NCI-H82 (cell line): ENCODE results near the gene FLYWCH1.

Experiments
- DNase-seq: peaks from one replicate; lab custom pipeline; 2025; lab: John Stamatoyannopoulos, UW

Gene FLYWCH1, protein sequence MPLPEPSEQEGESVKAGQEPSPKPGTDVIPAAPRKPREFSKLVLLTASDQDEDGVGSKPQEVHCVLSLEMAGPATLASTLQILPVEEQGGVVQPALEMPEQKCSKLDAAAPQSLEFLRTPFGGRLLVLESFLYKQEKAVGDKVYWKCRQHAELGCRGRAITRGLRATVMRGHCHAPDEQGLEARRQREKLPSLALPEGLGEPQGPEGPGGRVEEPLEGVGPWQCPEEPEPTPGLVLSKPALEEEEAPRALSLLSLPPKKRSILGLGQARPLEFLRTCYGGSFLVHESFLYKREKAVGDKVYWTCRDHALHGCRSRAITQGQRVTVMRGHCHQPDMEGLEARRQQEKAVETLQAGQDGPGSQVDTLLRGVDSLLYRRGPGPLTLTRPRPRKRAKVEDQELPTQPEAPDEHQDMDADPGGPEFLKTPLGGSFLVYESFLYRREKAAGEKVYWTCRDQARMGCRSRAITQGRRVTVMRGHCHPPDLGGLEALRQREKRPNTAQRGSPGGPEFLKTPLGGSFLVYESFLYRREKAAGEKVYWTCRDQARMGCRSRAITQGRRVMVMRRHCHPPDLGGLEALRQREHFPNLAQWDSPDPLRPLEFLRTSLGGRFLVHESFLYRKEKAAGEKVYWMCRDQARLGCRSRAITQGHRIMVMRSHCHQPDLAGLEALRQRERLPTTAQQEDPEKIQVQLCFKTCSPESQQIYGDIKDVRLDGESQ

DNA sequence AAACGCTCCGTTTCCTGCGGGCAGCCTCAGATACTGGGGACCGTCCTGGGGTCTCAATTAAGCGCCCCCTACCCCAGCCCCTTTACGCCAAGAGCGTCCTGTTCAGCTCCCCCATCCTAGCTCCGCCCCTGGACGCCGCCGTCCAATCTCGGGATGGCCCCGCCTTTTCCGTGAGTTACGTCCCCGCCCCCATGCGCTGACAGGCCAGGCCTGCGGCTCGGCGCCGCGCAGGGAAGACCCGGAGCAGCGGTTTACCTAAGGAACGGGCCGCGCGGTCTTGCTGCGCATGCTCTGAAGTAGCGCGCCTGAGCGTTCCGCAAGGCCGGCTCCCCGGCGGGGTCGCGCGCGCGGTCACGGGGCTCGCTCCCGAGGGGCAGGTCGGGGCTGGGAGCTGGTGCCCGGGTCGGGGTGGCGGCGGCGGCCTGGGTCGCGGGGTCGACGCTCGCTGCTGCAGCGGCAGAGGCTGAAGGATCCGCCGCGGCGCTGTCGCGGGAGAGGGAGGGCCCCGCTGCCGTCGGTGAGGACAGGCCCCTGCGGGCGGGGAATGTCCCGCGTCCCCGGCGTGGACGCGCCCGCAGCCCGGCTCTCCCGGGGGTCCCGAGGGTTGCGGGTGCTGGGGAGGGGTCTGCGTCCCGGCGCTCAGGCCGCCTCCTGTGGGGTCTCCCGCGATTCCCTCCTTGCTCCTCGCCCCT lies at the start of gene FLYWCH1:
Gene FLYWCH1, plus strand, starts transcription at position 294 of the 692 bp plus-strand sequence. CDS start 17,755 bp downstream, outside the sequence.
- DNase-seq, result peak; percentile 99

DNA sequence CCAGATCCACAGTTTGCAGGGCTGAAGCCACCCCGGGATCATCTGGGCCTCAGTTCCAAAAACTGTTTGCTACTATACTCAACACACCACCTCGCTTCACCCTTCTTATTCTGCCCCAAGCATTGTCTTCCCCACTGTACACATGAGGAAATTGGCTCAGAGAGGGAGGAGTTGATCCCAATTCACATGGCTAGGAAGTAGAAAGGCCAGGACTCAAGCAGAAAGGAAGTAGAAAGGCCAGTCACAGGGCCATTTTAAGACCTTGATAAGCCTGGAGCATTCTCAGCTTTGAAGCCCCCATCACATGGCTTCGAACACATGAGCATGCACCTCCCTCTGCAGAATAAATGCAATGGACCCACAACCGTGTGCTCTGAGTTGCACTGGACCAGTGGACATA lies 46.1 kb upstream of the FLYWCH1 start:
- no peak for DNase-seq

DNA sequence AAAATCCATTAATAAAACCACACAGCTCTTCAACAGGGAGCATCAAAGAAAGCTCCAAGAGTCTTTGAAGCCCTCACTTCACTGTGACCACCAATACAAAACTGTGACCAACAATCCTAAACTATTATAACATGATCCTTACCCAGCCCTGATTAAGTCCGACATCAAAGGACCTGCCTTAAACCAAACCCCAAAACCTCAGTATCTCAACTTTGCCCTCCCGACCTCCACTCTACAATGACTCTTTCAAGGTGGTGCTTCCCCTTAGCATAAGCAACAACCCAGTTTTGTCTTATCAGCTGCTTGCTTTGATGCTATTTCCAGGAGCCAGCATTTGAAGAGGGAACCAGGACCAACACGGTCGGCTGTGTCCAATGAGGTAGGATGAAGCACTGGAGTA lies 45.3 kb upstream of the FLYWCH1 start:
- DNase-seq, result no peak

DNA sequence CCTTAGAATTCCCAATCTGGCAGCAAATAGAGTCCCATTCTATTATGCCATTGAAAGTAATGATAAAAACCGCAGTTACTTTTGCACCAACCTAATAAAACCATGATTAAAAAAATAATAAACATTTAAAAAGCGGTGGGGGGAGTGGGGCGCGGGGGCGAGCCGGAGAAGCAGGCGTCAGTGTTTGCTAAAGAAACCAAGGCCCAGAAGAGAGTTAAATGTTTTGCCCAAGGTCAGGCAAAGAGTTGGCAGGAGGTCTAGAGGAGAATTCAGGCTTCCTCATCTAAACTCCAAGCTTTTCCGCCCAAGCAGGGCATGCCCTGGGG lies 44.1 kb upstream of the FLYWCH1 start:
- no peak for DNase-seq

DNA sequence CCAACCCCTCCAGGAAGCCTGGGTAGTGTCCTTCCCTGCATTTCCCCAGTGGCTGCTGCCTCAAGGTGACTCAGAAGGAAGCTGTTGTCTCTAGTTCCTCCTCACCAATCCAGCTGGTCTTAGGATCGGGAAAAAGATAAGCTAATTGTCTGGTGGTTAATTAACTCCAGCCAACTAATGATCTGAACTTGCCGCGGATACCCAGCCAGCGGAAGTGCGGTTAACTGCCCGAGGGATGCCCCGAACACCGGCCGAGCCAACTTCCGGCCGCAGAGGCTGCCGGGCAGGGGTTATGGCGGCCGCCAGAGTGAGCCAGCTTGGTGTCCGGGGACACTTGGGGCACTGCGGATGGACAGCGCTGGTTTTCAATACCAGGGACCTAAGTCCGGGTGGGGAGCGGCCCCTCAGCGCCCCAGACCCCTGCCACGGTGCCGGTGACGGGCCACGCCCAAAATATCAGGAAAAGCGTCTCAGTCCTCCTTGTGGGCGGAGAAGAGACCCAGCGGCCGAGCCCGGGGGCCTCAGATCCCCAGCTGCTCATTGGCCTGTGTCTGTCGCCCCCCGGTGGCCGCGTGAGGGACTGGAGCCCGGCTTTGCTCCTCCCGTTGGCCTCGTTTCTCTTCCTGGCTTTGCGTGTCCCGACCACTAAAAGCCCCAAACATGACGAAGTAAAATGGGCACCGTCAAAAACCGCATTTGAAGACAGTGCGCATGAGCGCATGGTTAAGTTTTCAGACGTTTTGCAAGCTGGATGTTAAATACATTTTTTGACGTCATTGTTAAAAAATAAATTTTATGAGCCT lies 43.5 kb upstream of the FLYWCH1 start:
- DNase-seq, result peak; percentile 94

DNA sequence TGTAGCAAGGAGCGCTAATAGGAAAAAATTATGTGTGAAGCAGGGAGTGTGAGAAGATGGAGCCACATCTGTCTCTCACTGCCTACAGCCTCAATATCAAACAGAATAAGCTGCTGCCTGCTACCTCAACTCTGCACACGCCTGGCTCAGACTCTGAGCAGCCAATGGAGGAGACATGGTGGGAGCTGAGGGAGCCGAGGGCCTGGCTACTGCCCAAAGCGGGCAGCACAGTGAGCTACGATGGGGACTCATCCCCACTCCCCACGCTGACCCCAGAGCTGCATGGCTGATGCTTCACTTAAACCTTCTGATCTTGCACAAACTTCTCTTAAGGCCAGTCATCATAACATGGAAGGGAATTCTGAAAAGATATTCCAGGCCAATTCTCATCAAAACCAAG lies 39.8 kb upstream of the FLYWCH1 start:
- DNase-seq, result no peak

DNA sequence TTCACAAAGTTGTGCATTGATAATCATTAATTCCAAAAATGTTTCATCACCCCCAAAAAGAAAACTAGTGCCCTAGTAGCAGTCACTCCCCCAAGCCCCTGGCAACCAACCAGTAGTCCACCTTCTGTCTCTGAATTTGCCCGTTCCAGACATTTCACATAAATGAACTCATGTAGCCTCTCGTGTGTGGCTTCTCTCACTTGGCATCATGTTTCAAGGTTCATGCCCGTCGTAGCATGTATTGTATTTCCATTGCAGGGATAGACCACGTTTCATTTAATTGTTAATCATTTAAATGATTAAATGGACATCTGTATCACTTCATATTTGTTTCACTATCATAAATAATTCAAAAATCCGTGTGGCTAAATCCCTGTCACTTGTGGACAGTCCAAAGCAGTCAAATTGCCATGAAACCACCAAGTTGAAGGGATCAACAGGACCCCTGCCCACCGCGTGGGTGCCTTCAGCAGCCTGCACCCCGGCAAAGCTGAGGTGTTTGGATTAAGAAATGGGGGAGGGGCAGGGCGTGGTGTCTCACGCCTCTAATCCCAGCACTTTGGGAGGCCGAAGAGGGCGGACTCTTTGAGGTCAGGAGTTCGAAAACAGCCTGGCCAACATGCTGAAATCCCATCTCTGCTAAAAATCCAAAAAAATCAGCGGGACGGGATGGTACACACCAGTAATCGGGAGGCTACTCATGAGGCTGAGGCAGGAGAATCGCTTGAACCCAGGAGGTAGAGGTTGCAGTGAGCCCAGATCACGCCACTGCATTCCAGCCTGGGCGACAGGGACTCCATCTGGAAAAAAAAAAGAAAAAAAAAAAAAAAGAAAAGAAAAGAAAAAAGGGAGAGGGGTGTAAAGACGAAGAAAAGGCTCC lies 37.5 kb upstream of the FLYWCH1 start:
- DNase-seq, result peak; percentile 43

DNA sequence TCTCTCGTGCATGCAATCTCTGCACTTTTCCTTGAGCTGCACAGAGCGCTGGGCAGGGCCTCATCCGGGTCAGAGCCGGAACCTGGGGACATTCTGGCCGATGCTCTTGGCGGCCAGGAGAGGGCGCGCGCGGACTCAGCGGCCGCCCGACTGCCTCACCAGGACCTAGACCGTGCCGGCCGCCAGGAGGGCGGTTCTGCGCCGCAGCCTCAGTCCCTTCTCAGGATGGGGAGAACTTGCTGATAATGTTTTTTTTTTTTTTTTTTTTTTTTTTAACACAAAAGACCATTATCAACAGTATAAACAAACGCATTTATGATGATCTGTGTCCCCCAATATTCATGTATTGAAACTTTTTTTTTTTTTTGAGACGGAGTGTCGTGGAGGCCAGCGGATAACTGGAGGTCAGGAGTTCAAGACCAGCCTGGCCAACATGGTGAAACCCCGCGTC lies 36.8 kb upstream of the FLYWCH1 start:
- DNase-seq, result peak; percentile 85

DNA sequence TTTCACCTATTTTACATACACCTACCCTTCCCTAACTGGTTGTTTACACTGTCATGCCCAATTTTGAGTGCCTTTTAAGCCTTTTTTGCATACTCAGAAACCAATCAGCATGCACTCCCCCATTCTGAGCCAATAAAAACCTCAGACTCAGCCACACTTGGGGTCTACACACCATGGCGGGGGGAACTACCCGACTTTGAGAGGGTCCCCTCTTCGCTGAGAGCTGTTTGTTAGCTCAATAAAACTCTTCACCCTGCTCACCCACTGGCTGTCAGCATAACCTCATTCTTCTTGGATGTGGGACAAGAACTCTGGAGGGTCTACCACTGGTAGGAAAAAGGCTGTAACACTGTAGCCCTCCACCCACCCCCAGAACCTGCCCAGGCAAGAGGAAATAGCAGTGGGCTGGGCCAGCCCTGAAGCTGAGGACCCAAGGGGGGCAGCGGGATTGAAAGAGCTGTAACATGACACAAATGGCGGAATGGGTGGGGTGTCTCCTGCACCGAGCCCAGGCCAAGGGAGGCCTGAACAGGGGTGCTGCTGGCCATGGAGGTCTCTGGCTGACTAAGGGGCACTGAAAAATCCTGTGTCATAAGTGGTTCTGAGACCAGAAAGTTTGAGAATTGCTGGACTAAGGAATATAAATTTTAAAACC lies 31.8 kb upstream of the FLYWCH1 start:
- DNase-seq, result no peak

DNA sequence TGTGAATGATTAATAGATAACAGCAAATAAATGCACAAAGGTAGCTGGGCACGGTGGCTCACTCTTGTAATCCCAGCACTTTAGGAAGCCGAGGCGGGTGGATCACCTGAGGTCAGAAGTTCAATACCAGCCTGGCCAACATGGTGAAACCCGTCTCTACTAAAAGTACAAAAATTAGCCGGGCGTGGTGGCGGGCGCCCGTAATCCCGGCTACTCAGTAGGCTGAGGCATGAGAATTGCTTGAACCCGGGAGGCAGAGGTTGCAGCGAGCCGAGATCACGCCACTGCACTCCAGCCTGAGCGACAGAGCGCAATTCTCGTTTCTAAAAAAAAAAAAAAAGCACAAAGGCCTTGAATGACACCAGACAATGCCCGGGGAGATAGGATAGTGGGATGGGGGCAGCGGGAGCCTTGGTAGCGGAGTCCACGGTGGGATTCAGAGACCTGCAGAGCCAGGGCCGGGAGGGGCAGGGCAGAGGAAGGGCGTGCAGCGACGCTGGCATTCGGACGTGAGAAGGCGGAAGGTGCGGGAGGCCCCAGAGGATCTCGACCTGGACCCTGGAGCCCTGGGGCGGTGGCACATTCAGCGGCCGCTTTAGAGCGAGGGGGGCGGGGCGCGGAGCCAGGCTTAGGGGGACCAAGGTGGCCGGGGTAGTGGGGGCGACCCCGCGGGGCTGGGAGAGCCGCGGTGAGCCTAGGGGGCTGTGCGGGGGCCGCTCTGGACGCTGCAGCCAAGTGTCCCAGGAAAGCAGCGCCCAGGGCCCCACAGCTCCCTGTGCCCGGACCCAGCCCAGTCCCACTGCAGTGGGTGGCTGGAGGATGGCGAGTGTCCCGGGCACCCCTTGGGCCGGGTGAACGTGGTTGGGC lies 29.7 kb upstream of the FLYWCH1 start:
- peak; percentile 53 for DNase-seq

DNA sequence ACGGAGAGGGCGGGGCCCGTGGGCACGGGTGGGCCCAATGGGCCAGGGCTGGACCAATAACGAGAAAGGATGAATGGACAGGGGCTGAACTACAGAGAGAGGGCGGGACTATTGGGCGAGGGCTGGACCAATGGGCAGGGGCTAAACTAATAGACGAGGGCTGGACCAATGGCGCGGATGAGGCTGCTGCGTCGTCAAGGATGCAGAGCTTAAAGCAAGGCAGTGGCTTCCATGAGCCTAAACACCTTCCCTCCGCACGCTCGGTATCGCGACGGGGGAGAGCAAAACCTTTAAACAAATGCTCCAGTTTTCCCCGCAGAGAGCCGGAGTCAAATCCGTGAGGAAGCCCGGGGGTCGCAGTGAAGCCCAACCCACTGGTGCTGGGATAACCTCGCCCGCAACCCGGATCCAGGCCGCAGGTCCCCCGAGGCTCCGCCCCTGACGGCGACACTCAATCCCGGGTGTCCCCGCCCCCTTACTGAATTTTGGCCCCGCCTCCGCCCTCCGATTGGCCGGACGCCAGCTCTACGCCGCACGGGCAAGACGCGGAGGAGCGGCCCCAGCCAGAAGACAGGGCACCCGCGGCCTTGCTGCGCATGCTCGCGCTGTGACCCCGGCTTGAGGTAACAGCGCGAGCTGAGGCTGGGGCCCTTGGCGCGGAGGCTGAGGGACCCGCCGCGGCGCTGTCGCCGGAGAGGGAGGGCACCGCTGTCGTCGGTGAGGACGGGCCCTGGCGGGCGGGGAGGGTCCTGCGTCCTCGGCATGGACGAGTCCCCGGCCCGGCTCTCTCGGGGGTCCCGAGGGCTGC lies 28.9 kb upstream of the FLYWCH1 start, which contains the start of gene FLYWCH2:
Gene FLYWCH2, plus strand, starts transcription at position 566 of the 808 bp plus-strand sequence. CDS start 13,235 bp downstream, outside the sequence.
- peak; percentile 99 for DNase-seq

DNA sequence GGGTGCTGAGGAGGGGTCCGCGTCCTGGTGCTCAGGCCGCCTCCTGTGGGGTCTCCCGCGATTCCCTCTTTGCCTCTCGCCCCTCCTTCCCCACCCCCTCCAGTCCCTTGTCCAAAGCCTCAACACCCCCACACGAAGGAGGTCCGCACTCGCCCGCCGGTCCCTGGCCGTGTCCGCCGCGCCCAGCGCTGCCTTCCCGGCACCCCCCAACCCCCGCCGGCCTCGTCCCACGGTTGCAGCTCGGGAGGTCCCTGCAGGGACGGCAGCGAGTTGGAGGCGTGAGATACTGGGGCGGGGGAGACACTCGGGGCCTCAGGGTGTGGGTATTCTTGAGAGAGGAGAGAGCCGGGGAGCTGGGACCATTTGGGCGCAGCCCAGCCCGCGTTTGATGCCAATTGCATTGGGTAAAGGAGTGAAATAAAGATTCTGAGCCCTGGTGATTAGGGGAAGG lies 28.2 kb upstream of the FLYWCH1 start:
- peak; percentile 46 for DNase-seq

DNA sequence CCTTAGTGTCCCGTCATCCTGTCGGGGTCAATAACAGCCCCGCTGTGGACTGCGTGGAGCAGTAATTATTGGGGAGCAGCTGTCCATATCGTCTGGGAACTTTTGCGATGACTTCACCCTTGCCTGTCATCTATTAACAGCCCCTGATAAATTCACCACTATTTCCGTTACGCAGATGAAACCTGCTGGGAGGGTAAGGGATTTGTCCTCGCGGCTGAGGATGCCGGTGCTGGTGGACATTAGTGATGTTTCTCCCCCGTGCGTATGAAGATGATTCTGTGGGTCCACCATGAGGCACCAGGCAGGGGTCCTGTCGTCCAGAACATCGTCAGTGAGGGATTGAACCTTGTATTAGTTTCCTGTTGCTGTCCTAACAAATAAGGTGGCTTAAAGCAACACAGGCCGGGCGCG lies 27.7 kb upstream of the FLYWCH1 start:
- no peak for DNase-seq

DNA sequence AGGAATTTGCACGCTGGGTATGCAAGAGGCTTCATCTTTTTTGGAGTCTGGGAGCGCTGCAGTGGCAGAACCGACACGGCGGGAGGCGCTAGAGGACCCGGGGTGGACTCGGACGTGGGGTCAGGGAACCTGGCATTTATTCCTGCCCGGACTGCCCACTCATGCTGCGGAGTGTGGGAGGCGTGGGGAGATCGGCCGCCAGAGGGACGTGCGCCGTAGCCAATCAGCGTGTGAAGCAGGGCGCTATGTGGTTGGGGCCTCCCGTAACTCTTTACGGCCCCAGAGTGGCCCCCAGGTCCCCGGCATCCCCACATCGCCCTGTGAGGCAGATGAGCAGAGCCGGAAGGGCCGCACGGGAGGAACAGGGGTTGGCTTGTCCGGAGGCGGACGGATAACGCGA lies 17.5 kb upstream of the FLYWCH1 start:
- no peak for DNase-seq

DNA sequence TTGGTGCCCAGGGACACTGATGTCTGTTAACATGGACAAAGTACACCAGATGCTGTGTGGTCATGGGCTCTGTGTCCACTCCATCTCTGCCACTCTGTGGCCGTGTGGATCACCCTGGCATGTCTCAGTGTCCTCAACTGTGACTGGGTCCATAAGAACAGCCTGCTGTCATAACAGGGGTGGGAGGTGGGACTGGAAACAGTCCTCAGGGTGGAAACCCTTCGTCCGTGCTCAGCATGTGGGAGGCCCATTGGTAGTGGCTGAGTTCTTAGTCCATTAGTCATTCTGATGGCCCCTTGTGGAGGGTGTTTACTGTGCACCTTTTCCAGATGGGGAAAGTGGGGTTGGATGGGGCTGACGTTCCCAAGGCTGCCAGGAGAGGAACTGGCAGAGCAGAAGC lies 15.9 kb upstream of the FLYWCH1 start:
- no peak for DNase-seq

DNA sequence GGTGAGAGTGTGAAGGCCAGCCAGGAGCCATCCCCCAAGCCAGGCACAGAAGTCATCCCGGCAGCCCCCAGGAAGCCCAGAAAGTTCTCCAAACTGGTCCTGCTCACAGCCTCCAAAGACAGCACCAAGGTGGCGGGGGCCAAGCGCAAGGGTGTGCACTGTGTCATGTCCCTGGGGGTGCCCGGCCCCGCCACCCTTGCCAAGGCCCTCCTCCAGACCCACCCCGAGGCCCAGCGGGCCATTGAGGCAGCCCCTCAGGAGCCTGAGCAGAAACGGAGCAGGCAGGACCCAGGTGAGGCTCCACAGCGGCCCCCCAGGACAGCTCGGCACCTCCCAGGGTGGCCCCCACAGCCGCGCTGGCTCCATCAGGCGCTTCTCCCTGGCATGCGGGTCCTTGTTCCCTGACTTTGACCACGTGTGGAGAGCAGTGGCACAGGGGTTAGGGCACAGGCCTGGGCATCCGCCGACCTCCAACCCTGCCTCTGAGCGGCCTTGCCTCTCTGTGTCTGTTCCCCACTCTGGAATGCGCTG lies 15.2 kb upstream of the FLYWCH1 start:
- DNase-seq, result no peak

DNA sequence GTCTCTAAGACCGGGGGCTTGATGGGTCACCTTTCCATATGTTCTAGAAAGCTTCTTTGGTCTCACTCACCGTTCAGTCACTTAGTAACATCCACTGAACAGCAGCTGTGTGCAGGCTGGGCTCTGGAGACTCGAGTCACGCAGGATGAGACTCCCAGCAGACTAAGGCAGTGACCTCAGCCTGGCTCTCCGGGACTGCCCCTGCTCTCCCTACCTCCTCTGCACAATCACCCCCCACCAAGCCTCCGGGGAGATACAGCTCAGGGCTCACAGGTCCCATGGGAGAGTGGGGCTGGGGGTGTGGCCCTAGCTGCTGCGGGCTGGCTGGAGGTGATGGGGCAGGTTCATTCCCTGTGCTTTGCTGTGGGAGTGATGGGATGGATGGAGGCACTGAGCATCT lies 14.6 kb upstream of the FLYWCH1 start:
- DNase-seq, result peak; percentile 45
